ENCODE data around the gene C19orf73. TPM values are rescaled to one million over a fixed set of nuclear protein-coding genes. Genes with fewer than 3 reads are reported as not detected.

Gene C19orf73
- total RNA-seq, 1 experiment from 2014 or later: 0.15 TPM

DNA sequence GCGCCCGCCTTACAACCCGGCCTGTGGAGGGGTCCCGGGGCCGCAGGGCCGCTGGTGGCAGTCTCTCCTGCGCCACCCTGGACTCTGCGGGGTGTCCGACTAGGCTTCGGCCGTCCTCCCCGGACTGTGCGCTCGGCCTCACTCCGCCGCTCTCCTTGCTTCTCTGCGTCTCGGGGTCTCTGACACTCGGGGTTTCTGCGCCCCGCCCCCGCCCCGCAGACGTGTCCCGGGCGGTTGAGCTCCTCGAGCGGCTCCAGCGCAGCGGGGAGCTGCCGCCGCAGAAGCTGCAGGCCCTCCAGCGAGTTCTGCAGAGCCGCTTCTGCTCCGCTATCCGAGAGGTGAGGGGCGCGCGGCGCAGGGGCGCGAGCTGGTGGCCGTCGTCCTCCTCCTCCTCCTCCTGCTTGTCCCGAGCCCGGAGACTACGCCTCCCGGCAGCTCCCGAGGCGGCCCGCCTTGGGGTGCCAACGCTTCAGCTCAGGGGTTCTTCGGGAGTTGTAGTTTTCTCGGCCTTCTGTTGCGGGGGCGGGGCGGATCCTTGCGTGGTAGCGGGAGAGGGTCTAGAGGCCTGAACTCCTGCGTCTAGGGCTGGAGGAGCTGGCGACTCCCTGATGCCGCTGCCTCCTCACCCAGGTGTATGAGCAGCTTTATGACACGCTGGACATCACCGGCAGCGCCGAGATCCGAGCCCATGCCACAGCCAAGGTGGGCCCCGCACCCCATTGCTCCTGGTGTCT, 4.1 kb downstream of the C19orf73 start:
- Histone ChIP-seq H3K79me2 (ENCODE audit: low read length) (no peaks in the 10 kb centered on the region), H3K4me3 (ENCODE audit: low read length) (peak overlapping the region; percentile 75), H3K9me3 (ENCODE audit: low read length) (no peaks in the 10 kb centered on the region), H2AFZ (ENCODE audit: low read length) (peak overlapping the region; percentile 76), H3K27me3 (ENCODE audit: low read length) (no peaks in the 10 kb centered on the region), H4K20me1 (ENCODE audit: low read length) (no peaks in the 10 kb centered on the region), H3K27ac (ENCODE audit: low read length) (no peak overlapping the region), H3F3A (ENCODE audit: low read length, unreplicated experiment) (no peaks in the 10 kb centered on the region), H3K4me1 (ENCODE audit: insufficient read depth, low read length) (peaks cover 10% of the 10 kb centered on the region; the same call in 1 of the 2 replicates), H3K9ac (ENCODE audit: low read length) (0 out of 2 replicates have a peak overlapping the region, but pooled peaks have one; percentile 27), H3K36me3 (ENCODE audit: low read depth, low read length) (no peaks in the 10 kb centered on the region), H3K4me2 (ENCODE audit: low read length) (peak overlapping the region; percentile 91), H3K9me2 (replicated peaks; ENCODE audit: low read length) (no peaks in the 10 kb centered on the region)
- DNase-seq: no peak
- no peak for ATAC-seq
- intact Hi-C loops (cut with micrococcal nuclease): no loop called here
- no peak for TF ChIP-seq EZH2 (IDR thresholded peaks at IDR 0.05; ENCODE audit: low read length, unreplicated experiment)
- TF ChIP-seq, protein P1, sequence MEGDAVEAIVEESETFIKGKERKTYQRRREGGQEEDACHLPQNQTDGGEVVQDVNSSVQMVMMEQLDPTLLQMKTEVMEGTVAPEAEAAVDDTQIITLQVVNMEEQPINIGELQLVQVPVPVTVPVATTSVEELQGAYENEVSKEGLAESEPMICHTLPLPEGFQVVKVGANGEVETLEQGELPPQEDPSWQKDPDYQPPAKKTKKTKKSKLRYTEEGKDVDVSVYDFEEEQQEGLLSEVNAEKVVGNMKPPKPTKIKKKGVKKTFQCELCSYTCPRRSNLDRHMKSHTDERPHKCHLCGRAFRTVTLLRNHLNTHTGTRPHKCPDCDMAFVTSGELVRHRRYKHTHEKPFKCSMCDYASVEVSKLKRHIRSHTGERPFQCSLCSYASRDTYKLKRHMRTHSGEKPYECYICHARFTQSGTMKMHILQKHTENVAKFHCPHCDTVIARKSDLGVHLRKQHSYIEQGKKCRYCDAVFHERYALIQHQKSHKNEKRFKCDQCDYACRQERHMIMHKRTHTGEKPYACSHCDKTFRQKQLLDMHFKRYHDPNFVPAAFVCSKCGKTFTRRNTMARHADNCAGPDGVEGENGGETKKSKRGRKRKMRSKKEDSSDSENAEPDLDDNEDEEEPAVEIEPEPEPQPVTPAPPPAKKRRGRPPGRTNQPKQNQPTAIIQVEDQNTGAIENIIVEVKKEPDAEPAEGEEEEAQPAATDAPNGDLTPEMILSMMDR (conservative IDR thresholded peaks at IDR 0.05; ENCODE audit: low read depth, low read length): no peak
- TF ChIP-seq EZH2phosphoT487 (IDR thresholded peaks at IDR 0.05; ENCODE audit: borderline replicate concordance, low read length): no peak
- ChIA-PET POLR2A (ENCODE audit: unreplicated experiment) (interaction anchor here (0.6 kb wide), 1 partner anchor 337 kb away, joined by 3 read pairs; the partner anchor contains the start of gene PIH1D1), CTCF (interaction anchor here (1.5 to 2.0 kb wide), 2 partner anchors 13 to 17 kb away, joined by 5 to 15 read pairs; no protein-coding TSS in a partner anchor)
- no TSS peak for BruUV-seq (replicated peaks)

DNA sequence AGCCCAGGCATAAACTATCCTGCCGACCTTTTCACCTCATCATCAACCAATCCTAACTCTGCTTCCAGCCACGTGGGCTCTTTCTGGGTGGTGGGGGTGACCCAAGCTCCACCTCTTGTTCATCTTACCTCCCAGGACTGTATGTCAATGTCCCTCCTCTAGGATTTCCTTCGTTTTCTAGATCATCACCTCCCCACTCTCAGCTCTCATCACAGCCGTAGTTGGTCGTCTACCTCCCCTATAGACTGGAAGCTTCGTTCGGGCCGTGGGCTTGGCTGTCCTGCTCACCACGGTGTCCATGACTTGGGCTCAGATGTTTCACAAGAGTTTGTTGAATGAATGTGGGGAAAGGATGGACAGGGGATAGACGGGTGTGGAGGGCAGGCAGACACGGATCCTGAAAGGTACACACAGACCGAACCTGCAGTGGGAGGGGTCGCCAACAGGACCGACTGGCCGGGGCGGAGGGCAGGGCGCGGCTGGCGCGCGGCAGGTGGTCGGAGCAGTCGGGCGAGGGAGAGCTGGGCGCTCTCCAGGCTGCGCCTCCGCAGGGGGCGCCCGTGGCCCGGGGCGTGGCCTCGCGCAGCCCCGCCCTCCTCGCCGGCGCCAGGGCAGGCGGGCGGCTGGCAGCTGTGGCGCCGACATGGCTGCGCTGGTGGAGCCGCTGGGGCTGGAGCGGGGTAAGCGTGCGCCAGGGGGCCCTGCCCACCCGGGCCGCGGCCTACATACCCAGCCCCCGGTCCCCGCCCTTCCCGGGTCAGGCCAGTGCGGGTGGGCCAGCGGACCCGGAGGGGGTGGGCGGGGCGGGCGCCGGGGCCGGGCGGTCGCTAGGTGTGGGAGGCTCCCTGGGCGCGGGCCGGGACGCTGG, 4.9 kb downstream of the C19orf73 start, which contains the start of gene LIN7B:
Gene LIN7B, plus strand, starts transcription at position 609 of the 868 bp plus-strand sequence. Its CDS starts 35 bp downstream, at position 644.
- no peaks in the 10 kb centered on the region for H3F3A ChIP-seq (ENCODE audit: low read length, unreplicated experiment)

More for the DNA sequence above, 4.9 kb downstream of the C19orf73 start, which contains the start of gene LIN7B:
- peak within 1 kb of the TSS; percentile 91 for H3K4me2 ChIP-seq (ENCODE audit: low read length)
- no peaks in the 10 kb centered on the region for H3K9me3 ChIP-seq (ENCODE audit: low read length)
- BruUV-seq (replicated peaks): no TSS peak
- ChIA-PET POLR2A (ENCODE audit: unreplicated experiment) (no interaction called here), CTCF (interaction anchor here (1.5 to 2.0 kb wide), 2 partner anchors 14 to 16 kb away, joined by 5 to 15 read pairs; no protein-coding TSS in a partner anchor)
- intact Hi-C loops (cut with micrococcal nuclease): no loop called here
- H3K36me3 ChIP-seq (ENCODE audit: low read depth, low read length): no peaks in the 10 kb centered on the region; the same call in 1 of the 2 replicates
- H2AFZ ChIP-seq (ENCODE audit: low read length): peak within 1 kb of the TSS; percentile 95
- TF ChIP-seq, protein P1 (conservative IDR thresholded peaks at IDR 0.05; ENCODE audit: low read depth, low read length): peak; percentile 37
- no peak for TF ChIP-seq EZH2phosphoT487 (IDR thresholded peaks at IDR 0.05; ENCODE audit: borderline replicate concordance, low read length)
- no peaks in the 10 kb centered on the region for H3K79me2 ChIP-seq (ENCODE audit: low read length)
- no peaks in the 10 kb centered on the region for H3K27me3 ChIP-seq (ENCODE audit: low read length)
- peaks cover 10% of the 10 kb centered on the region; the same call in 1 of the 2 replicates for H3K4me1 ChIP-seq (ENCODE audit: insufficient read depth, low read length)
- 0 out of 2 replicates have a peak within 1 kb of the TSS, but pooled peaks have one; percentile 27 for H3K9ac ChIP-seq (ENCODE audit: low read length)
- DNase-seq (peak; percentile 73), ATAC-seq (peak; percentile 64)
- H3K27ac ChIP-seq (ENCODE audit: low read length): no peak within 1 kb of the TSS
- no peaks in the 10 kb centered on the region for H3K9me2 ChIP-seq (replicated peaks; ENCODE audit: low read length)
- H4K20me1 ChIP-seq (ENCODE audit: low read length): no peaks in the 10 kb centered on the region
- H3K4me3 ChIP-seq (ENCODE audit: low read length): peak within 1 kb of the TSS; percentile 75

All from PC-3 (cell line).